Gastroesophageal sphincter (tissue), 4 donors: ENCODE results near the gene VMP1. TPM values are rescaled to one million over a fixed set of nuclear protein-coding genes. Genes with fewer than 3 reads are reported as not detected.

Experiments used
- ATAC-seq: fragments of 150-250 bp; one replicate; pipeline ENCODE4 v1.9.1; 2016; ENCODE audit warnings: mild to moderate bottlenecking, moderate library complexity
- H3K27ac ChIP-seq, 4 donors: fragments of 200-600 bp; sonication (generic) in 3 of 4; 1 replicate in 3 of 4; 2 replicates in 1 of 4; pipeline ENCODE4 v1.5.1; 2016 to 2019
- H3K27me3 ChIP-seq: fragments of 200-600 bp; sonication (generic); one replicate; pipeline ENCODE4 v1.5.1; 2019
- H3K36me3 ChIP-seq, 2 donors: fragments of 200-600 bp; sonication (generic); one replicate each; pipeline ENCODE4 v1.5.1; 2019; ENCODE audit warnings: control low read depth in 1 of 2
- H3K4me1 ChIP-seq, 3 donors: fragments of 200-600 bp; sonication (generic); 1 replicate in 2 of 3; 2 replicates in 1 of 3; pipeline ENCODE4 v1.5.1; 2016 to 2019; ENCODE audit warnings: control low read depth in 2 of 3
- H3K4me3 ChIP-seq, 2 donors: fragments of 200-600 bp; sonication (generic); one replicate each; pipeline ENCODE4 v1.5.1; 2019; ENCODE audit warnings: mild to moderate bottlenecking in 1 of 2, moderate library complexity in 1 of 2
- H3K9me3 ChIP-seq, 3 donors: fragments of 200-600 bp; sonication (generic); one replicate each; pipeline ENCODE4 v1.5.1; 2017 to 2019; ENCODE audit warnings: control low read depth in 2 of 3
- EP300 ChIP-seq: sonication (generic); formaldehyde crosslinking; IDR thresholded peaks from one replicate; pipeline ENCODE4 v1.6.1; 2017; ENCODE audit warnings: antibody characterized with exemption, mild to moderate bottlenecking
- POLR2A ChIP-seq, 2 donors: fragments of 450-650 bp; IDR thresholded peaks; one replicate each; pipeline ENCODE4 v1.6.1; 2017; ENCODE audit warnings: antibody characterized with exemption in 2 of 2, mild to moderate bottlenecking in 2 of 2, moderate library complexity in 1 of 2
- POLR2AphosphoS5 ChIP-seq: sonication (generic); formaldehyde crosslinking; IDR thresholded peaks from one replicate; pipeline ENCODE4 v1.6.1; 2017; ENCODE audit warnings: antibody characterized with exemption
- WGBS, 2 donors: methylation state at CpG; one replicate each; pipeline ENCODE4 v1.1.5; 2018; ENCODE audit warnings: low coverage in 1 of 2; 5-methylcytosine and 5-hydroxymethylcytosine counted together
- total RNA-seq, 4 donors: library from RNA; depleted of rRNA; stranded (reverse); fragments of >200 nt; gene quantifications; one replicate each; pipeline ENCODE4 v1.1.0, GENCODE V29; 2016
- TF ChIP-seq, protein P1 (sequence below), 4 experiments: fragments of 200-600 bp in 2 of 4; fragments of 450-650 bp in 2 of 4; sonication (generic) in 1 of 4; IDR thresholded peaks; one replicate each; pipeline ENCODE4 v1.5.1; 2017 to 2019; ENCODE audit warnings: antibody characterized with exemption in 4 of 4, mild to moderate bottlenecking in 2 of 4, moderate library complexity in 2 of 4

The VMP1 gene
- total RNA-seq: 100 to 1,000 TPM in 1 of 4 donors, 10 to 100 TPM in 3; 50.8 to 175 (median 85.0) TPM

DNA sequence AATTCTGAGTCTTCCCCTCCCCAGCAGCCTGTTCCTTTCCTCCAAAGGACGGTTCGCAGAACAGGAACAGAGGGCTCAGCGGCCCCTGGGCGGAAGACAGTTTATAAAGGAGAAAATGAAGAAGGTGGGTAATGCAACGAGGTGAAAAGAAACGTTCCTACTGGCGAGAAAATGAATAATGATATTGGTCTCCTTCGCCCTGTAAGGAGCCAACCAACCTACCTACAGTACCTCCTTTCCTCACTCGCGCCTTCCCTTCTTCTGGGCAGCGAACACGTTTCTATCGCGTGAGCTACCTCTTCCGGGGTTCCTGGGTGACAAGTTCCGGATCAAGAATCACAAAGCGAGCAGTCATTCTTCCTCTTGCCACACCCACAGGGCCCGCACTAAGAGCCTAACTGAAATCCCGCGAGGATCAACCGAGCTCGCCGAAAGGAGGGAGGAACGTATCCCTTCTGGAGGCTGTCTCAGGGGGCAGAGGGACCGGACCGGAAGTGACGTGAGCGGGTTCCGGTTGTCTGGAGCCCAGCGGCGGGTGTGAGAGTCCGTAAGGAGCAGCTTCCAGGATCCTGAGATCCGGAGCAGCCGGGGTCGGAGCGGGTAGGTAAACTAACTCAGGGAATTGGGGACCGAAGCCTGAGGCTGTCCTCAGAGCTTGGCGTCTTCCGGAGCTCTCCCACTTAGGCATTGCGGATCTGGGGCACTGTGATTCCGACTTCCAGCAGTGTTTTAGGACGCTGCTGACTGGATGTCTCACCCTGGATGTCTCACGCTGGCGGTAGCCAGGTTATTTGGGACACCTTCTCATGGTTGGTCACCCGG, at the start of gene VMP1, which contains the start of gene PTRH2:
VMP1 (plus strand) TSS at position 506 of the 822 bp plus-strand sequence. CDS start 23,793 bp downstream, outside the sequence.
PTRH2 (minus strand) TSS at position 282 of the 822 bp plus-strand sequence. CDS start 9,452 bp downstream, outside the sequence.
- H3K9me3 ChIP-seq: no peaks in the 10 kb centered on the region
- no peaks in the 10 kb centered on the region for H3K27me3 ChIP-seq
- H3K36me3 ChIP-seq: peaks cover 0 to 8% of the 10 kb centered on the region in 2 donors
- 0% methylated on average over 8 to 10 of the region's 45 CpGs for WGBS, 2 donors
- peak; percentile 100 for ATAC-seq
- peaks cover 6 to 55% (median 16%) of the 10 kb centered on the region in 3 donors for H3K4me1 ChIP-seq
- peak within 1 kb of the TSS; percentile 87 to 97 (median 94) for H3K27ac ChIP-seq
- TF ChIP-seq, protein P1, sequence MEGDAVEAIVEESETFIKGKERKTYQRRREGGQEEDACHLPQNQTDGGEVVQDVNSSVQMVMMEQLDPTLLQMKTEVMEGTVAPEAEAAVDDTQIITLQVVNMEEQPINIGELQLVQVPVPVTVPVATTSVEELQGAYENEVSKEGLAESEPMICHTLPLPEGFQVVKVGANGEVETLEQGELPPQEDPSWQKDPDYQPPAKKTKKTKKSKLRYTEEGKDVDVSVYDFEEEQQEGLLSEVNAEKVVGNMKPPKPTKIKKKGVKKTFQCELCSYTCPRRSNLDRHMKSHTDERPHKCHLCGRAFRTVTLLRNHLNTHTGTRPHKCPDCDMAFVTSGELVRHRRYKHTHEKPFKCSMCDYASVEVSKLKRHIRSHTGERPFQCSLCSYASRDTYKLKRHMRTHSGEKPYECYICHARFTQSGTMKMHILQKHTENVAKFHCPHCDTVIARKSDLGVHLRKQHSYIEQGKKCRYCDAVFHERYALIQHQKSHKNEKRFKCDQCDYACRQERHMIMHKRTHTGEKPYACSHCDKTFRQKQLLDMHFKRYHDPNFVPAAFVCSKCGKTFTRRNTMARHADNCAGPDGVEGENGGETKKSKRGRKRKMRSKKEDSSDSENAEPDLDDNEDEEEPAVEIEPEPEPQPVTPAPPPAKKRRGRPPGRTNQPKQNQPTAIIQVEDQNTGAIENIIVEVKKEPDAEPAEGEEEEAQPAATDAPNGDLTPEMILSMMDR (IDR thresholded peaks at IDR 0.05): no peak
- TF ChIP-seq POLR2AphosphoS5 (peak; percentile 90), EP300 (no peak), POLR2A (IDR thresholded peaks at IDR 0.05) (peak; percentile 78 to 86)
- H3K4me3 ChIP-seq: peak within 1 kb of the TSS; percentile 73 to 77

DNA sequence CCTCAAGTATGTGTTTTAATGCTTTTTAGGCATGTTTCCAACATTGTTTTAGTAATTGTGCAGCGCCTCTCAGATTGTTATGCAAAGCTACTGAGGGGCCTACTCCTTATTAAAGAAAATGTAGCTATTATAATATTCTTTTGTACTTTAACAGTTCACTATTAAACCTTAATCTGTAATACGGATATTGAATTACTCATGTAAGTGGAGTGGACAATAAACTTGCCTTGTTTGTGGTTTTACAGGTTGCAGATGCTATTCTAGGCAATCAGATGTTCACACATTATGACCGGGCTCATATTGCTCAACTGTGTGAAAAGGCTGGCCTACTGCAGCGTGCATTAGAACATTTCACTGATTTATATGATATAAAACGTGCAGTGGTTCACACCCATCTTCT, 41.2 kb upstream of the VMP1 start:
- no peak overlapping the region for H3K4me3 ChIP-seq
- TF ChIP-seq, protein P1 (IDR thresholded peaks at IDR 0.05): no peak
- TF ChIP-seq EP300 (no peak), POLR2AphosphoS5 (no peak), POLR2A (IDR thresholded peaks at IDR 0.05) (no peak)
- no peak overlapping the region for H3K27ac ChIP-seq
- H3K27me3 ChIP-seq: no peaks in the 10 kb centered on the region
- no peaks in the 10 kb centered on the region for H3K9me3 ChIP-seq
- no peak for ATAC-seq
- H3K36me3 ChIP-seq: peaks cover 22 to 96% of the 10 kb centered on the region in 2 donors
- H3K4me1 ChIP-seq: peaks cover 0 to 16% (median 8%) of the 10 kb centered on the region in 3 donors
- WGBS, 2 donors: 78 to 82% methylated on average over 5 of the region's 5 CpGs

DNA sequence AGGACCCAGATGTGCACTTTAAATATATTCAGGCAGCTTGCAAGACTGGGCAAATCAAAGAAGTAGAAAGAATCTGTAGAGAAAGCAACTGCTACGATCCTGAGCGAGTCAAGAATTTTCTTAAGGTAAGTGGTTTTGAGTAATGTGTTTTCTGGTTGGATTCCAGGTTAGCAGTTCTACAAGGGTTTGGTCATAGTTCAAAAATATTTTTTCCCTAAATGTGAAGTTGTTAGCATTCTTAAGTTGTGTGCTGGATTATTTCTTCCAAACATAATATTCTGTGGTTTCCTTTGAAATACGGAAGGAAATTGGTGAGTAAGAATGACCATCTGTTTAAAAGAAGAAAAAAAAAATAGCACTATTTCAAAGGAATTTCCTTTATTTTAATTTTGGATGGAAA, 38.6 kb upstream of the VMP1 start:
- Histone ChIP-seq H3K4me1 (peaks cover 0 to 16% (median 8%) of the 10 kb centered on the region in 3 donors), H3K27ac (no peak overlapping the region), H3K27me3 (no peaks in the 10 kb centered on the region), H3K9me3 (no peaks in the 10 kb centered on the region), H3K36me3 (peaks cover 10 to 89% of the 10 kb centered on the region in 2 donors), H3K4me3 (no peak overlapping the region)
- TF ChIP-seq, protein P1 (IDR thresholded peaks at IDR 0.05): no peak
- TF ChIP-seq EP300 (no peak), POLR2A (IDR thresholded peaks at IDR 0.05) (no peak), POLR2AphosphoS5 (no peak)
- ATAC-seq: no peak
- 17 to 42% methylated on average over 3 of the region's 3 CpGs for WGBS, 2 donors

DNA sequence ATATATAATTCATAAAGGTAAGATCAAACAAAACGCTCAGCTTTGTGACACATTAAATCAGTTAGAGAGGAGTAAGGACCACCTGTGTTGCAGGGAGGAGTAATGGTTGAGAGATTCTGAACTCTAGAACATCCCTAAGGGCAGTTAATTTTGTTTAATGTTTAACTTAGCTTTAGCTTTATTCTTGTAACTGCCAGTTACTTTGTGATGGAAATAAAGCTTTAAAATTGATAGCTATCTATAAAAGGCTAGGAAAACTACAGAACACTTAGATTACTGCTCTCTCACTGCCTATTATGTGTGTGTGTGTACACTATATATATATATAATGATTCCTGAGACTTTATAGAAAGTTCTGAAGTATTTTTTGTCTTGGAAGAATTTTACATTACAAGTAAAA, 38.0 kb upstream of the VMP1 start:
- no peaks in the 10 kb centered on the region for H3K27me3 ChIP-seq
- peaks cover 0 to 16% (median 8%) of the 10 kb centered on the region in 3 donors for H3K4me1 ChIP-seq
- no peaks in the 10 kb centered on the region for H3K9me3 ChIP-seq
- WGBS, 2 donors: 60 to 91% methylated on average over 1 of the region's 1 CpG
- ATAC-seq: no peak
- H3K27ac ChIP-seq: no peak overlapping the region
- H3K4me3 ChIP-seq: no peak overlapping the region
- TF ChIP-seq EP300 (no peak), POLR2AphosphoS5 (no peak), POLR2A (IDR thresholded peaks at IDR 0.05) (no peak)
- TF ChIP-seq, protein P1 (IDR thresholded peaks at IDR 0.05): no peak
- peaks cover 7 to 89% of the 10 kb centered on the region in 2 donors for H3K36me3 ChIP-seq
